ENCODE results near the gene NANS. TPM values are rescaled to one million over a fixed set of nuclear protein-coding genes. Genes with fewer than 3 reads are reported as not detected.
"Not testable (repeated sequence)": the region's sequence is repeated elsewhere in the genome, so short reads cannot be mapped to it uniquely, and the experiment has no call there.

NANS gene
- total RNA-seq, 1 donor from 2014 or later, result 53.8 TPM

GRCh38 chr9:98070704-98071103 lies 14.2 kb downstream of the NANS start:
- ATAC-seq (no peak), DNase-seq (no peak)
- TF ChIP-seq, protein P1, sequence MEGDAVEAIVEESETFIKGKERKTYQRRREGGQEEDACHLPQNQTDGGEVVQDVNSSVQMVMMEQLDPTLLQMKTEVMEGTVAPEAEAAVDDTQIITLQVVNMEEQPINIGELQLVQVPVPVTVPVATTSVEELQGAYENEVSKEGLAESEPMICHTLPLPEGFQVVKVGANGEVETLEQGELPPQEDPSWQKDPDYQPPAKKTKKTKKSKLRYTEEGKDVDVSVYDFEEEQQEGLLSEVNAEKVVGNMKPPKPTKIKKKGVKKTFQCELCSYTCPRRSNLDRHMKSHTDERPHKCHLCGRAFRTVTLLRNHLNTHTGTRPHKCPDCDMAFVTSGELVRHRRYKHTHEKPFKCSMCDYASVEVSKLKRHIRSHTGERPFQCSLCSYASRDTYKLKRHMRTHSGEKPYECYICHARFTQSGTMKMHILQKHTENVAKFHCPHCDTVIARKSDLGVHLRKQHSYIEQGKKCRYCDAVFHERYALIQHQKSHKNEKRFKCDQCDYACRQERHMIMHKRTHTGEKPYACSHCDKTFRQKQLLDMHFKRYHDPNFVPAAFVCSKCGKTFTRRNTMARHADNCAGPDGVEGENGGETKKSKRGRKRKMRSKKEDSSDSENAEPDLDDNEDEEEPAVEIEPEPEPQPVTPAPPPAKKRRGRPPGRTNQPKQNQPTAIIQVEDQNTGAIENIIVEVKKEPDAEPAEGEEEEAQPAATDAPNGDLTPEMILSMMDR (IDR thresholded peaks at IDR 0.05), result no peak
- no peak overlapping the region for H3K27ac ChIP-seq
- no peaks in the 10 kb centered on the region for H3K27me3 ChIP-seq
- no peaks in the 10 kb centered on the region for H3K9me3 ChIP-seq
- intact Hi-C loops (cut with DNase I), result loop anchor here (10.0 kb wide), 1 partner anchor 184 kb away; the partner anchor contains the start of gene TBC1D2
- H3K36me3 ChIP-seq, result peaks cover 8% of the 10 kb centered on the region
- H3K4me1 ChIP-seq, result peaks cover 18% of the 10 kb centered on the region
- no peak overlapping the region for H3K4me3 ChIP-seq

DNA sequence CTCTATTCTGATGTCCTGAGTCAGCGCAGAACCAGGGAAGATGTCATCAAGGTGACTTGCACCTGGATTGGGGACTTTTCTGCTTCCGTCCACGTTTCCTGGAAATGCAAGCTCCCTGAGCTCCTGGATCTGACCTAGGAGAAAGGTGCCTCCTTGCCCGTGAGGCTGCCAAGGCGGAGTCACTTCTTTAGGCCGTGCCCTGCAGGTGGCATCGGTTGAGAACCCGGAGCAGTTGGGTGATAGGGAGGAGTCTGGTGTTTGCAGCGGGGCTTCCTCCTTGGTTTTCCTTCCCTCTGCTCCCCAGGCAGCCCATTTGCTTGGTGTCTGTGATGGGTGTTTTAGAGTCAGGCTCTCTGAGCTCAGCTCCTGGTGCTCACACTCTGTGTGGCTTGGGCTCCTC lies 15.2 kb downstream of the NANS start:
- no peaks in the 10 kb centered on the region for H3K27me3 ChIP-seq
- ATAC-seq (no peak), DNase-seq (no peak)
- H3K4me1 ChIP-seq, result peaks cover 21% of the 10 kb centered on the region
- H3K4me3 ChIP-seq, result no peak overlapping the region
- H3K27ac ChIP-seq, result peak overlapping the region; percentile 47
- H3K36me3 ChIP-seq, result peaks cover 8% of the 10 kb centered on the region
- TF ChIP-seq, protein P1 (IDR thresholded peaks at IDR 0.05), result no peak
- no peaks in the 10 kb centered on the region for H3K9me3 ChIP-seq
- intact Hi-C loops (cut with DNase I), result loop anchor here (10.0 kb wide), 1 partner anchor 183 kb away; the partner anchor contains the start of gene TBC1D2

DNA sequence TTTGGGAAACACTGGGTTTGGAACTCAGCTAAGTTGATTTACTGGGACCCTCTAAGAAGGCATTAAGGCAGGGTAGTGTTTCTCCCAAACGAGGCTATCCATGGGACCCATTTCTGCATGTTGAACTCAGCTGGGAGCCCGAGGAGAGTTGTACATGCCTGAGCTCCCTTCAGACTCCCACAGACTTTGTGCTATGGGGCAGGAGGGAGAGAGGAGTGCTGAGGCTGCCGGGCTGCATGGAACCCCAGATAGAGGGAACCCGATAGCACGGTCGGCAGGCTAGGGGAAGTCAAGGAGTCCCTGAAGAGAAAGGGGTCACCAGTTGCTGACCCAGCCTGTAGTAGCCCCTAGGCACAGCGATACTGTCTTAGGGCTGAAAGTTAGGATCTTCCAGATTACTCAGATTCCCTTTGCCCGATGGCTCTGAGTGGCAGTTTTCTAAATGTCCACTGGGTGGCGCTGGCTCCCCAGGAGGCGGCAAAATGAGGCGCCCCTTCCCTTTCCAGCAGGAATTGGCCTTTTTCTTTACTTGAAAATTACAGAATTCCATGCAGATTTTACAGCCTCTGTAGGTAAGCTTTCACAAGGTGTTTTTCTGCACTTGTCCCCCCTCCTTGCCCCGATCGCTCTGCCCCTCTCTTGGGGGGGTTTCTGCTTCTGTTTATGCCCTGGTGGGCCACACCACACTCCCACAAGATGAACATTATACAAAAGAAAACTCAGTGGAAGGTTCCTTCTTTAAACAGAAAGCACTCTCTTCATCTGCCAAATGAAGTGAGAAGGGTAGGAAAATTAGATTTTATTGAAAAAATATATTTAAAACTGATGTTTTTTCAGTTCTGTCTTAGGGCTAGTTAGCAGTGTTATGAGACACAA lies 17.8 kb downstream of the NANS start:
- intact Hi-C loops (cut with DNase I), result loop anchor here (10.0 kb wide), 1 partner anchor 180 kb away; the partner anchor contains the start of gene TBC1D2
- DNase-seq, result peak; percentile 74

DNA sequence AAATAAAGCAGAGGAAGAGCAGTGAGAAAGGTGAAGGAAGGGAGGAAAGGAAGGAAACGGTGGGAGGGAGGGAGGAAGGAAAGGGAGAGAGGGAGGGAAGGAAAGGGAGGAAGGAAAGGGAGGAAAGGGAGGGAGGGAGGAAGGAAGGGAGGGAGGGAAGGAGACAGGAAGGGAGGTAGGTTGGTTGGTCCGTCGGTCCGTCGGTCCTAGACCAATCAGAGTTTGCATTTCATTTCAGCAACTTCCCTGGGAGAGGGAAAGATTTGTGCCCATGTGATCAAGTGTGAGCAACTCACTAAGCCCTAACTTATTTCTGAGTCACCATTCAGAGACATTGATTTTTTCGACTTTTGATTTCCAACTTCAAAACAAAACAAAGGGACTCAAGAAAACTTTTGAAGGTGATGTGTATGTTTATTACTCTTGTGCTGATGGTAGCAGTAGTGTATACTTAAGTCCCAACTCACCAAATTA lies 18.8 kb downstream of the NANS start:
- no peaks in the 10 kb centered on the region for H3K27me3 ChIP-seq
- peak; percentile 66 for ATAC-seq
- H3K4me3 ChIP-seq, result no peak overlapping the region
- intact Hi-C loops (cut with DNase I), result loop anchor here (10.0 kb wide), 1 partner anchor 179 kb away; the partner anchor contains the start of gene TBC1D2
- peaks cover 29% of the 10 kb centered on the region for H3K36me3 ChIP-seq
- peak overlapping the region; percentile 8 for H3K27ac ChIP-seq
- TF ChIP-seq, protein P1 (IDR thresholded peaks at IDR 0.05), result no peak
- H3K9me3 ChIP-seq, result no peaks in the 10 kb centered on the region
- H3K4me1 ChIP-seq, result peaks cover 21% of the 10 kb centered on the region
- no peak for DNase-seq

More for the DNA sequence above, 17.8 kb downstream of the NANS start:
- TF ChIP-seq, protein P1 (IDR thresholded peaks at IDR 0.05), result peak; percentile 98
- peak; percentile 85 for ATAC-seq
- no peak overlapping the region for H3K4me3 ChIP-seq
- no peaks in the 10 kb centered on the region for H3K9me3 ChIP-seq
- H3K27ac ChIP-seq, result peak overlapping the region; percentile 51
- H3K36me3 ChIP-seq, result peaks cover 19% of the 10 kb centered on the region
- H3K27me3 ChIP-seq, result no peaks in the 10 kb centered on the region
- peaks cover 21% of the 10 kb centered on the region for H3K4me1 ChIP-seq

DNA sequence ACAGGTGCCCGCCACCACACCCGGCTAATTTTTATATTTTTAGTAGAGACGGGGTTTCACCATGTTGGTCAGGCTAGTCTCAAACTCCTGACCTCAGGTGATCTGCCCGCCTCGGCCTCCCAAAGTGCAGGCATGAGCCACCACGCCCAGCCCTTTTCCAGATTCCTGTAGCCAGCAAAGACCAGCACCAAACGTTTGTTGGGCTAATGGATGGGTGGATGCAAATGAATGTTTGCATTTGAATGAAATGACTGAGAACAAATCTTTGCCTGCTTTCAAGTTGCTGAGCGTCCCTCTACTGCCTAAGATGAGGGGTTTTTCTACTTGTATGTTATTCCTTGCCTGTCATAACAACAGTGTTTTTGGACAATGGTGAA lies 20.0 kb downstream of the NANS start:
- not testable (repeated sequence) for ATAC-seq, H3K27me3 ChIP-seq, H3K9me3 ChIP-seq, H3K27ac ChIP-seq, DNase-seq, H3K4me3 ChIP-seq
- peaks cover 23% of the 10 kb centered on the region for H3K4me1 ChIP-seq
- intact Hi-C loops (cut with DNase I), result loop anchor here (10.0 kb wide), 1 partner anchor 178 kb away; the partner anchor contains the start of gene TBC1D2
- peaks cover 41% of the 10 kb centered on the region for H3K36me3 ChIP-seq

DNA sequence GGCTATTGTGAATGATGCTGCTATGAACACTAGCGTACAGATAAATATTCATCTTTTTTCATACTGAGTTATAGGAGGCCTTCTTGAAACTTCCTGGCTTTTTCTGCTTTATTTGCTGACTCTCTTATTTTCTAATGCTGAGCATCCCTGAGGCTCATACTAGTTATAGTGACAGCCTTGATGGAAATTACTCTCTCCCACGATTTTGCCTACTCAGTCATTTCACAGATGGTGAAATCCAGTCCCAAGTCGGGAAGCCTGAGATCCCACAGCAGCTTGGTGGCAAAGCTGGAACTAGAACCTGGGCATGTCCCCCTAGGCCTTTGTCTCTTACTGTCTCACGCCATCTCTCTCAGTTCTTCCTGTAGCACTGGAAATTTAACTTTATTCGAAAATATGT lies 22.4 kb downstream of the NANS start:
- H3K4me1 ChIP-seq, result peaks cover 30% of the 10 kb centered on the region
- no peak overlapping the region for H3K4me3 ChIP-seq
- ATAC-seq (no peak), DNase-seq (no peak)
- H3K36me3 ChIP-seq, result peaks cover 63% of the 10 kb centered on the region
- TF ChIP-seq, protein P1 (IDR thresholded peaks at IDR 0.05), result no peak
- no peaks in the 10 kb centered on the region for H3K27me3 ChIP-seq
- intact Hi-C loops (cut with DNase I), result loop anchor here (10.0 kb wide), 1 partner anchor 176 kb away; the partner anchor contains the start of gene TBC1D2
- H3K27ac ChIP-seq, result no peak overlapping the region
- no peaks in the 10 kb centered on the region for H3K9me3 ChIP-seq

Data from upper lobe of right lung (tissue), 1 donor.